ENCODE measurements around the gene E2F1. TPM values are rescaled to one million over a fixed set of nuclear protein-coding genes. Genes with fewer than 3 reads are reported as not detected.

The E2F1 gene
- total RNA-seq, 4 donors from 2014 or later, result 1.2 to 1.9 (median 1.5) TPM

GRCh38 chr20:33710681-33711445, 24.7 kb upstream of the E2F1 start:
- no peak for DNase-seq (ENCODE audit: low spot score)
- TF ChIP-seq CTCF (IDR thresholded peaks at IDR 0.05), result no peak
- no peak for ATAC-seq (ENCODE audit: low FRiP score)

GRCh38 chr20:33709905-33710541, 23.8 kb upstream of the E2F1 start:
- no peak for TF ChIP-seq CTCF (IDR thresholded peaks at IDR 0.05)
- DNase-seq (ENCODE audit: low spot score), result no peak
- no peak for ATAC-seq (ENCODE audit: low FRiP score)

- no peak for ATAC-seq (ENCODE audit: low FRiP score)
- TF ChIP-seq CTCF (IDR thresholded peaks at IDR 0.05), result no peak
- DNase-seq (ENCODE audit: low spot score), result no peak
Measured at GRCh38 chr20:33709398-33709797, 23.2 kb upstream of the E2F1 start.

DNA sequence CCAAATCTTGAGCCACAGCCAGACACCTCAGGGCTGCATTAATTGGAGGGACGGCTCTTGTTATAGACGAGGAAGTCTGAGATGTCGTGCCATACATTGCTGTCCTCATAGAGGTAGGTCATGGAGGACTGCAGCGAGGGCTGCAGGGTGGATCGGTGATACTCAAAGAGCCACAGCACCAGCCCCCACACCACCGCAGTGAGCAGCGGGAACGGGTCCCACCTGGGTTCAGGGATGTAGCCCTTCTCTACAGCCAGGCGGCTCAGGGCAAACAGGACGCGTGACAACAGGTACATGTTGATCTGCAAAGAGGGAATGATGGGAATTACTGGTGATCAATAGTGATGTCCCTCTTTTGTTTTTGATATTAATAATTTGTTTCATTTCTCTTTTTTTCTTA, 21.5 kb upstream of the E2F1 start:
- ATAC-seq (ENCODE audit: low FRiP score), result no peak
- no peak for TF ChIP-seq CTCF (IDR thresholded peaks at IDR 0.05)

GRCh38 chr20:33704197-33704924, 18.2 kb upstream of the E2F1 start:
- no peak for TF ChIP-seq CTCF (IDR thresholded peaks at IDR 0.05)
- no peak for ATAC-seq (ENCODE audit: low FRiP score)

More for the DNA sequence above, 21.5 kb upstream of the E2F1 start:
- no peak for DNase-seq (ENCODE audit: low spot score)

GRCh38 chr20:33703498-33704137, 17.4 kb upstream of the E2F1 start:
- TF ChIP-seq CTCF (IDR thresholded peaks at IDR 0.05), result no peak
- DNase-seq (ENCODE audit: low spot score), result no peak
- no peak for ATAC-seq (ENCODE audit: low FRiP score)

More at GRCh38 chr20:33704197-33704924, 18.2 kb upstream of the E2F1 start:
- DNase-seq (ENCODE audit: low spot score), result no peak
